Hematopoietic multipotent progenitor cell treated with erythropoietin and hydrocortisone succinate and interleukin-3 and kit ligand, for 8 days (in vitro differentiated cells): Measurements from ENCODE around the gene CHADL.
"Not testable (repeated sequence)": the region's sequence is repeated elsewhere in the genome, so short reads cannot be mapped to it uniquely, and the experiment has no call there.

Source experiments
- DNase-seq: peaks from one replicate; pipeline ENCODE4 v3.0.0-alpha.2; 2015

CHADL gene

GRCh38 chr22:41240377-41241132 lies at the start of gene CHADL:
TSS of gene CHADL (minus strand) at chr22:41240931. CDS start at chr22:41240881, 50 bp downstream.
- no peak for DNase-seq

GRCh38 chr22:41289671-41290070 lies 48.9 kb upstream of the CHADL start:
- DNase-seq: no peak

DNA sequence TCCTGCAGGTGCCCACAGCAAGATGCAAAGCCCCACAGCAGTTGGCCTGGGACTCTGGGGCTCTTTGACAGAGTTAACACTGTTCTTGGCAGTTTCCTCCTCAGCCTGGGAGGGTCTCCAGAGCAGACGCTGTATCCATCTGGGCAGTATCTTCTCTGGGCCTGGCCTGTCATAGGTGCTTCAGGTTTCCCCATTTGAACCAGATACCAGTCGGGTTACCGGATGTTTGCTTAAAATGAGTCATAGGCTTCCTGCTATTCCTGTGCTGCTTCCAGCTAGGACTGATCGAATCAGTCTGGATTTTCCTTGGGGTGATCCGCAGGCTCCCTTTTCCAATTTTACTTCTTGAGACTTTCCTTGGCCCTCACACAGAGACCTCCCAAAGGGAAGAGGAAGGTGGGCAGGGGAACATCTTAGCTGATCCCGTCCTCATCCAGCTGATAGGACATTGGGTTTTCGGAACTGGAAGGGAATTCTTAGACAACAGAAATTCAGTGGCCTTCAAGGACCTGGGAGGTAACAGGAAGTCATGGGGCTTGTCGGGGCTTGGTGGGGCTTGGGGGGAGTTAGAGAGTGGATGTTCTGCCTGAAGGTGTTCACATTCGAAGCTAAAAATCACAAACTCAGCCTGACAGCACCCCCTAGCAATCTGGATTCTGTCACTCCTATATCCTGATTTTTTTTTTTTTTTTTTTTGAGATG lies 47.7 kb upstream of the CHADL start:
- DNase-seq: no peak

GRCh38 chr22:41286639-41287091 lies 45.9 kb upstream of the CHADL start:
- DNase-seq: peak; percentile 72

GRCh38 chr22:41285820-41286638 lies 45.3 kb upstream of the CHADL start, which contains the start of gene RANGAP1:
TSS of gene RANGAP1 (minus strand) at chr22:41286187. CDS start at chr22:41281044, 5,143 bp downstream.
- peak; percentile 99 for DNase-seq

- DNase-seq: peak; percentile 86
Observed at GRCh38 chr22:41285441-41285819, 44.7 kb upstream of the CHADL start.

- no peak for DNase-seq
Observed at GRCh38 chr22:41284465-41284864, 43.7 kb upstream of the CHADL start.

GRCh38 chr22:41280854-41281253 lies 40.1 kb upstream of the CHADL start:
- no peak for DNase-seq

GRCh38 chr22:41280065-41280464 lies 39.3 kb upstream of the CHADL start:
- DNase-seq: no peak

DNA sequence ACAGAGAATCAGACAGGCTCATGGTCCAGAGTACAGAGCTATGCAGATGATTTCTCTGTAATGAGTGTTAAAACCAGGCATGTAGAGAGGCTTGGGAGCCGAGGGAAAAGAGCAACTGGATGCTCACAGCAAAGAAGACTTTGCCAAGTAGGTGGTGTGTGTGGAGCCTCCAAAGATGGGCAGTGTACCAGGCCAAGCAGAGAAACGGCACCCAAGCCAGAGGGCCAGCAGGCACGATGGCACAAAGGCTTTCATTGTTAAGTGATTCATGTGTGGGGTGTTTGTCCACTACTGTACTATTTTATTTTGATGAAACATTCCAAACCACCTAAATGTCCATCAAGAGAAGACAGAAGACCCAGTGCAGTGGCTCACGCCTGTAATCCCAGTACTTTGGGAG lies 34.1 kb upstream of the CHADL start:
- DNase-seq: no peak

GRCh38 chr22:41273128-41273527 lies 32.4 kb upstream of the CHADL start:
- no peak for DNase-seq

DNA sequence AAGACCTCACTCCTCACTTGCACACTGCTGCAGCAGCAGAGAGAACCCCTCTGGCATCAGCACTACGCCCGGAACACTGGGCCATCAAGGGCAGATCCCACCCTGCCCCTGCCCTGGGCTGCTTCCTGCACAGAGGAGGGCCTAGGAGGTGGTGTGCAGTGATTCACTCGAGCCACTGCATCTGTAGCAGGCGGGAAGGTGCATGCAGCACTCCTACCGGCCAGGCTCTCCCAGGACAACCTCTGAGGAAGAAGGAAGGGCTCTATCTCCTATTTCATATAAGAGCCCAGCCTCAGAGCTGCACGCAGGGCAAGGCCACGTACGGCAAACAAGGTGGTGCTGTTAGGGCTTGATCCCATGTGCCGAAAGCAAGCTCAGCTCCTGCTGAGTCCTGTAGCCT lies 31.1 kb upstream of the CHADL start:
- no peak for DNase-seq

GRCh38 chr22:41267958-41268357 lies 27.2 kb upstream of the CHADL start:
- no peak for DNase-seq

GRCh38 chr22:41264408-41264941 lies 23.7 kb upstream of the CHADL start:
- DNase-seq: no peak

DNA sequence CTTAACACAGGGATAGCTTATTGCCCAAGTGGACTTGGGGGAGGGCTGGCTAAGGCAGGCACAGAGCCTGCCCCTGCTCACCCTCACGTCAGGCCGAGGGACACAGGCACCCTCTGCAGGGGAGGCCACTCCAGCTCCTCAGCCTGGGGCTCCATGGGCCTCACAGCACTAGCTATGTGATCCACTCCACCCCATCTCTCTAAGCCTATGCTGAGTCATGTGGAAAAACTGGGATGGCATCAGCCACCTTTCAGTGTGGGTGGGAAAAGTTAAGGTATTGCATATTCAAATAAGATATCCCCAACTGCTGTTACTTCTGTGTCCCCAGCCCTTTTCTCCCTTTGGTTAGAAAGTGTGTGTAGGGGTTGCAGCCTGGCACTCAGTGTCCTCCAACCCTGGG lies 23.0 kb upstream of the CHADL start:
- DNase-seq: no peak

DNA sequence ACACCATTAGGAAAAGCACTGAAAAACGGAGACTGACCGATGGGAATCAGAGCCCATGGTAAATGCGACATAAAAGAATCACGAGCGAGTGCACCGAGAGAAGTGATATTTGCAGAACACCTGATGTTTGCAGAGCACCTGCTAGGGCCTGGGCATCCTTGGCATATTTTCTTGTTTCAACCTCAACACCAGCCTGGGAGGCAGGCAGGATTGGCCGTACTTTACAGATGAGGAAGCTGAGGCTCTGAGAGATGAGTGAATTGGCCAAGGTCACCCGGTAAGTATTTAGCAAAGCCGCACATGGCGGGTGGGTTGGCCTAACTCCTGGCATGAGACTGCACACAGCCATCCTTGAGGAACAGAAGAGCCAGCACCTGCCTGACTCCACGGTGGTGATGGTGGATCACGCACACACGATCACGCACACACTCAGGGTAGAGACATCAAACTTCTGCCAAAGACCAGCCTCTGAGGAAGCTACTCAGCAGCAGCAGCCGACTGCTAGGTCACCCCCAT lies 21.6 kb upstream of the CHADL start:
- no peak for DNase-seq

GRCh38 chr22:41261541-41262249 lies 21.0 kb upstream of the CHADL start:
- no peak for DNase-seq

GRCh38 chr22:41260871-41261270 lies 20.1 kb upstream of the CHADL start:
- DNase-seq: no peak

- not testable (repeated sequence) for DNase-seq
Observed at GRCh38 chr22:41259756-41260155, 19.0 kb upstream of the CHADL start.

- no peak for DNase-seq
Observed at GRCh38 chr22:41257696-41258095, 17.0 kb upstream of the CHADL start.

- no peak for DNase-seq
Observed at GRCh38 chr22:41256254-41257253, 15.8 kb upstream of the CHADL start.
